Measurements from ENCODE around the gene COPS8.

GRCh38 chr2:237113026-237113795 lies 27.5 kb downstream of the COPS8 start:
- TF ChIP-seq ZNF274 (IDR thresholded peaks at IDR 0.05; ENCODE audit: borderline replicate concordance, extremely low read depth, low read length) (no peak), TAF1 (IDR thresholded peaks at IDR 0.05; ENCODE audit: low read depth, low read length) (no peak), CTCF (IDR thresholded peaks at IDR 0.05; ENCODE audit: control extremely low read depth in 1 of 3, insufficient read depth in 1 of 3, low read depth in 1 of 3, low read length in 3 of 3) (no peak), POLR2AphosphoS5 (IDR thresholded peaks at IDR 0.05; ENCODE audit: low read depth, low read length) (no peak), POU5F1 (IDR thresholded peaks at IDR 0.05; ENCODE audit: low read depth, low read length) (no peak), EZH2 (IDR thresholded peaks at IDR 0.05; ENCODE audit: low read depth, low read length, severe bottlenecking) (no peak), JUN (IDR thresholded peaks at IDR 0.05; ENCODE audit: low read depth, low read length) (no peak), POLR2A (IDR thresholded peaks at IDR 0.05; ENCODE audit: control extremely low read depth in 1 of 2, low read depth in 2 of 2, low read length in 2 of 2) (no peak), CREB1 (IDR thresholded peaks at IDR 0.05) (no peak), PHF8 (conservative IDR thresholded peaks at IDR 0.05; ENCODE audit: low read depth, low read length) (no peak), TCF12 (IDR thresholded peaks at IDR 0.05; ENCODE audit: low read depth, low read length) (no peak)

Measured in H1 (cell line).